ENCODE data around the gene SLC25A6. TPM values are rescaled to one million over a fixed set of nuclear protein-coding genes. Genes with fewer than 3 reads are reported as not detected.
"Not testable (repeated sequence)": the region's sequence is repeated elsewhere in the genome, so short reads cannot be mapped to it uniquely, and the experiment has no call there.

SLC25A6 gene
- total RNA-seq, 5 donors from 2014 or later (not counting 1 experiment from before 2014, with no cell fraction given), result 293 to 355 (median 334) TPM

GRCh38 chrX:1416965-1417760, 25.2 kb upstream of the SLC25A6 start:
- no peak overlapping the region for H3K4me3 Mint-ChIP-seq
- H3K27ac Mint-ChIP-seq, result no peak overlapping the region
- 84% methylated on average over 14 of the region's 14 CpGs for WGBS (ENCODE audit: insufficient coverage)
- peaks cover 39% of the 10 kb centered on the region for H3K36me3 Mint-ChIP-seq
- Histone ChIP-seq H3K9me3 (no peaks in the 10 kb centered on the region), H3K27me3 (replicated peaks in 1 of 2; ENCODE audit: control insufficient read depth in 2 of 2, extremely low read depth in 1 of 2, insufficient read depth in 2 of 2, low read length in 1 of 2) (no peaks in the 10 kb centered on the region), H3K36me3 (ENCODE audit: control insufficient read depth in 2 of 2, extremely low read depth in 1 of 2, insufficient read depth in 1 of 2, low read length in 1 of 2) (peaks cover 26 to 42% of the 10 kb centered on the region in 2 donors), H3K4me1 (ENCODE audit: control insufficient read depth in 1 of 2, extremely low read depth in 1 of 2, insufficient read depth in 2 of 2, low read length in 2 of 2) (no peaks in the 10 kb centered on the region), H3K27ac (ENCODE audit: low read length) (no peak overlapping the region), H3K4me3 (ENCODE audit: control insufficient read depth in 1 of 2, extremely low read depth in 1 of 2, low read length in 1 of 2) (no peak overlapping the region)
- peak in 1 of 4 experiments; percentile 14 for ATAC-seq (replicated peaks in 1 of 4)
- ChIA-PET CTCF (no interaction called here), POLR2A (no interaction called here)
- peaks cover 0 to 15% (median 0%) of the 10 kb centered on the region in 3 donors for H3K4me1 Mint-ChIP-seq
- no peak for DNase-seq
- no peaks in the 10 kb centered on the region for H3K27me3 Mint-ChIP-seq
- H3K9me3 Mint-ChIP-seq, result peaks cover 6 to 8% (median 7%) of the 10 kb centered on the region in 3 donors

- CTCF ChIA-PET, result no interaction called here
- no peaks in the 10 kb centered on the region for H3K27me3 ChIP-seq (replicated peaks in 1 of 2; ENCODE audit: control insufficient read depth in 2 of 2, extremely low read depth in 1 of 2, insufficient read depth in 2 of 2, low read length in 1 of 2)
- peaks cover 36% of the 10 kb centered on the region for H3K36me3 Mint-ChIP-seq
- POLR2A ChIA-PET, result no interaction called here
- H3K4me1 ChIP-seq (ENCODE audit: control insufficient read depth in 1 of 2, extremely low read depth in 1 of 2, insufficient read depth in 2 of 2, low read length in 2 of 2), result no peaks in the 10 kb centered on the region
- H3K9me3 Mint-ChIP-seq, result peaks cover 0 to 8% (median 0%) of the 10 kb centered on the region in 3 donors
- peaks cover 0 to 15% (median 0%) of the 10 kb centered on the region in 3 donors for H3K4me1 Mint-ChIP-seq
- no peak for DNase-seq
- no peaks in the 10 kb centered on the region for H3K27me3 Mint-ChIP-seq
- H3K4me3 Mint-ChIP-seq, result no peak overlapping the region
- H3K36me3 ChIP-seq (ENCODE audit: control insufficient read depth in 2 of 2, extremely low read depth in 1 of 2, insufficient read depth in 1 of 2, low read length in 1 of 2), result peaks cover 22 to 42% of the 10 kb centered on the region in 2 donors
- no peaks in the 10 kb centered on the region for H3K9me3 ChIP-seq
- H3K27ac ChIP-seq (ENCODE audit: low read length), result no peak overlapping the region
- 87% methylated on average over 15 of the region's 15 CpGs for WGBS (ENCODE audit: insufficient coverage)
- no peak for ATAC-seq (replicated peaks in 1 of 4)
- H3K4me3 ChIP-seq (ENCODE audit: control insufficient read depth in 1 of 2, extremely low read depth in 1 of 2, low read length in 1 of 2), result no peak overlapping the region
- H3K27ac Mint-ChIP-seq, result no peak overlapping the region
Measured at GRCh38 chrX:1416327-1416784, 24.4 kb upstream of the SLC25A6 start.

GRCh38 chrX:1412551-1413161, 20.7 kb upstream of the SLC25A6 start:
- H3K27ac ChIP-seq (ENCODE audit: low read length), result no peak overlapping the region
- H3K4me1 ChIP-seq (ENCODE audit: control insufficient read depth in 1 of 2, extremely low read depth in 1 of 2, insufficient read depth in 2 of 2, low read length in 2 of 2), result no peaks in the 10 kb centered on the region
- CTCF ChIA-PET, result no interaction called here
- H3K27me3 ChIP-seq (replicated peaks in 1 of 2; ENCODE audit: control insufficient read depth in 2 of 2, extremely low read depth in 1 of 2, insufficient read depth in 2 of 2, low read length in 1 of 2), result no peaks in the 10 kb centered on the region
- WGBS (ENCODE audit: insufficient coverage), result 93% methylated on average over 27 of the region's 31 CpGs
- no peaks in the 10 kb centered on the region for H3K9me3 ChIP-seq
- POLR2A ChIA-PET, result no interaction called here
- H3K4me3 ChIP-seq (ENCODE audit: control insufficient read depth in 1 of 2, extremely low read depth in 1 of 2, low read length in 1 of 2), result no peak overlapping the region
- H3K27me3 Mint-ChIP-seq, result no peaks in the 10 kb centered on the region
- H3K9me3 Mint-ChIP-seq, result no peaks in the 10 kb centered on the region
- DNase-seq (no peak), ATAC-seq (replicated peaks in 1 of 4) (no peak)
- H3K36me3 Mint-ChIP-seq, result peaks cover 28% of the 10 kb centered on the region
- peaks cover 15 to 33% of the 10 kb centered on the region in 2 donors for H3K36me3 ChIP-seq (ENCODE audit: control insufficient read depth in 2 of 2, extremely low read depth in 1 of 2, insufficient read depth in 1 of 2, low read length in 1 of 2)
- H3K27ac Mint-ChIP-seq, result no peak overlapping the region
- H3K4me3 Mint-ChIP-seq, result no peak overlapping the region
- H3K4me1 Mint-ChIP-seq, result peaks cover 0 to 6% (median 0%) of the 10 kb centered on the region in 3 donors

DNA sequence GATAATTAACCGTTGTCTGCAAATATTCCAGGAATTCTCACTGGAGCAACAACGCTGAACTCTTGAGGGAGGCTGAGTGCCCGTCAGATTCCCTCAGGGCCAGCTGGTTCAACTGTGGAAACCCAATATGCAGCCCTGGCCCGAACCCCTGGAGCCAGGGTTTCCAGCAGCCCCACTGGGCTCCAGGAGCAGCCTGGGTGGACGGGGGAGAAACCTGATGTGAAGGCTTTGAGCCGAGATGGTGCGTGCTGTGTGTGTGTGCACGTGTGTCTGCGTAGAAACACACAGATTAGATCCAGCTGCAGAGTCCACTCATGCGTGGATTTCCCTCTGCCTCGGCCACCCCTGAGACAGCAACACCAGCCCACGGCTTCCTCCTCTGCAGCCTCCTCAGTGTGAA, 19.4 kb upstream of the SLC25A6 start:
- Mint-ChIP-seq H3K9me3 (no peaks in the 10 kb centered on the region), H3K27ac (no peak overlapping the region), H3K27me3 (no peaks in the 10 kb centered on the region), H3K4me1 (peaks cover 0 to 6% (median 0%) of the 10 kb centered on the region in 3 donors), H3K4me3 (no peak overlapping the region), H3K36me3 (peaks cover 28% of the 10 kb centered on the region)
- H3K4me3 ChIP-seq (ENCODE audit: control insufficient read depth in 1 of 2, extremely low read depth in 1 of 2, low read length in 1 of 2), result no peak overlapping the region
- DNase-seq, result no peak
- ATAC-seq (replicated peaks in 1 of 4), result no peak
- H3K27ac ChIP-seq (ENCODE audit: low read length), result no peak overlapping the region
- no peaks in the 10 kb centered on the region for H3K27me3 ChIP-seq (replicated peaks in 1 of 2; ENCODE audit: control insufficient read depth in 2 of 2, extremely low read depth in 1 of 2, insufficient read depth in 2 of 2, low read length in 1 of 2)
- no peaks in the 10 kb centered on the region for H3K4me1 ChIP-seq (ENCODE audit: control insufficient read depth in 1 of 2, extremely low read depth in 1 of 2, insufficient read depth in 2 of 2, low read length in 2 of 2)
- WGBS (ENCODE audit: insufficient coverage), result 86% methylated on average over 11 of the region's 12 CpGs
- CTCF ChIA-PET, result no interaction called here
- peaks cover 13 to 42% of the 10 kb centered on the region in 2 donors for H3K36me3 ChIP-seq (ENCODE audit: control insufficient read depth in 2 of 2, extremely low read depth in 1 of 2, insufficient read depth in 1 of 2, low read length in 1 of 2)
- POLR2A ChIA-PET, result no interaction called here
- peaks cover 2% of the 10 kb centered on the region for H3K9me3 ChIP-seq

DNA sequence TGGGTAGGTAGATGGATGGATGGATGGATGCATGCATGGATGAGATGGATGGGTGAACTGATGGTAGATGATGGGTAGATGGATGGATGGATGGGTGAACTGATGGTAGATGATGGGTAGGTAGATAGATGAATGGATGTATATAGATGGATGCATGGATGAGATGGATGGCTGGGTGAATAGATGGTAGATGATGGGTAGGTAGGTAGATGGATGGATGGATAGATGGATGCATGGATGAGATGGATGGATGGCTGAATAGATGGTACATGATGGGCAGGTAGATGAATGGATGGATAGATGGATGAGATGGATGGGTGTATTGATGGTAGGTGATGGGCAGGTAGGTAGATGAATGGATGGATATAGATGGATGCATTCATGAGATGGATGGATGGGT, 15.1 kb upstream of the SLC25A6 start:
- Histone ChIP-seq H3K9me3 (peaks cover 2% of the 10 kb centered on the region), H3K4me1 (ENCODE audit: control insufficient read depth in 1 of 2, extremely low read depth in 1 of 2, insufficient read depth in 2 of 2, low read length in 2 of 2) (no peaks in the 10 kb centered on the region), H3K27me3 (replicated peaks in 1 of 2; ENCODE audit: control insufficient read depth in 2 of 2, extremely low read depth in 1 of 2, insufficient read depth in 2 of 2, low read length in 1 of 2) (no peaks in the 10 kb centered on the region), H3K4me3 (ENCODE audit: control insufficient read depth in 1 of 2, extremely low read depth in 1 of 2, low read length in 1 of 2) (no peak overlapping the region), H3K36me3 (ENCODE audit: control insufficient read depth in 2 of 2, extremely low read depth in 1 of 2, insufficient read depth in 1 of 2, low read length in 1 of 2) (peaks cover 6 to 55% of the 10 kb centered on the region in 2 donors), H3K27ac (ENCODE audit: low read length) (no peak overlapping the region)
- peaks cover 9% of the 10 kb centered on the region for H3K36me3 Mint-ChIP-seq
- DNase-seq, result no peak
- ChIA-PET POLR2A (no interaction called here), CTCF (no interaction called here)
- H3K9me3 Mint-ChIP-seq, result no peaks in the 10 kb centered on the region
- no peak overlapping the region for H3K4me3 Mint-ChIP-seq
- H3K27ac Mint-ChIP-seq, result no peak overlapping the region
- H3K4me1 Mint-ChIP-seq, result no peaks in the 10 kb centered on the region
- no peaks in the 10 kb centered on the region for H3K27me3 Mint-ChIP-seq
- no peak for ATAC-seq (replicated peaks in 1 of 4)

- not testable (repeated sequence) for H3K4me1 Mint-ChIP-seq
- peaks cover 0 to 57% of the 10 kb centered on the region in 2 donors for H3K36me3 ChIP-seq (ENCODE audit: control insufficient read depth in 2 of 2, extremely low read depth in 1 of 2, insufficient read depth in 1 of 2, low read length in 1 of 2)
Measured at GRCh38 chrX:1405769-1406168, 13.9 kb upstream of the SLC25A6 start.

More at GRCh38 chrX:1405769-1406168, 13.9 kb upstream of the SLC25A6 start:
- H3K4me1 ChIP-seq (ENCODE audit: control insufficient read depth in 1 of 2, extremely low read depth in 1 of 2, insufficient read depth in 2 of 2, low read length in 2 of 2); H3K9me3 ChIP-seq; H3K36me3 Mint-ChIP-seq; DNase-seq; H3K27ac Mint-ChIP-seq; POLR2A ChIA-PET; H3K4me3 Mint-ChIP-seq; H3K27ac ChIP-seq (ENCODE audit: low read length); H3K9me3 Mint-ChIP-seq; H3K4me3 ChIP-seq (ENCODE audit: control insufficient read depth in 1 of 2, extremely low read depth in 1 of 2, low read length in 1 of 2); H3K27me3 Mint-ChIP-seq; H3K27me3 ChIP-seq (replicated peaks in 1 of 2; ENCODE audit: control insufficient read depth in 2 of 2, extremely low read depth in 1 of 2, insufficient read depth in 2 of 2, low read length in 1 of 2); CTCF ChIA-PET; ATAC-seq (replicated peaks in 1 of 4): not testable (repeated sequence)
- 93% methylated on average over 2 of the region's 2 CpGs for WGBS (ENCODE audit: insufficient coverage)
